Upper lobe of left lung (tissue), 4 donors: Measurements from ENCODE around the gene ZNF326.

Experiments used
- EP300 ChIP-seq, 4 donors: sonication (generic); formaldehyde crosslinking; IDR thresholded peaks; one replicate each; pipeline ENCODE4 v1.5.1; 2017; ENCODE audit warnings: antibody characterized with exemption in 4 of 4, control low read depth in 2 of 4
- POLR2A ChIP-seq, 4 donors: fragments of 450-650 bp; IDR thresholded peaks; one replicate each; pipeline ENCODE4 v1.5.1; 2016 to 2017; ENCODE audit warnings: antibody characterized with exemption in 4 of 4, mild to moderate bottlenecking in 2 of 4
- POLR2AphosphoS5 ChIP-seq, 2 donors: sonication (generic); formaldehyde crosslinking; IDR thresholded peaks; one replicate each; pipeline ENCODE4 v1.5.1; 2017; ENCODE audit warnings: antibody characterized with exemption in 2 of 2
- TF ChIP-seq, protein P1 (sequence below), 6 experiments: fragments of 450-650 bp in 4 of 6; fragments of 200-600 bp in 2 of 6; sonication (generic) in 2 of 6; IDR thresholded peaks; one replicate each; pipeline ENCODE4 v1.5.1; 2016 to 2019; ENCODE audit warnings: antibody characterized with exemption in 6 of 6

DNA sequence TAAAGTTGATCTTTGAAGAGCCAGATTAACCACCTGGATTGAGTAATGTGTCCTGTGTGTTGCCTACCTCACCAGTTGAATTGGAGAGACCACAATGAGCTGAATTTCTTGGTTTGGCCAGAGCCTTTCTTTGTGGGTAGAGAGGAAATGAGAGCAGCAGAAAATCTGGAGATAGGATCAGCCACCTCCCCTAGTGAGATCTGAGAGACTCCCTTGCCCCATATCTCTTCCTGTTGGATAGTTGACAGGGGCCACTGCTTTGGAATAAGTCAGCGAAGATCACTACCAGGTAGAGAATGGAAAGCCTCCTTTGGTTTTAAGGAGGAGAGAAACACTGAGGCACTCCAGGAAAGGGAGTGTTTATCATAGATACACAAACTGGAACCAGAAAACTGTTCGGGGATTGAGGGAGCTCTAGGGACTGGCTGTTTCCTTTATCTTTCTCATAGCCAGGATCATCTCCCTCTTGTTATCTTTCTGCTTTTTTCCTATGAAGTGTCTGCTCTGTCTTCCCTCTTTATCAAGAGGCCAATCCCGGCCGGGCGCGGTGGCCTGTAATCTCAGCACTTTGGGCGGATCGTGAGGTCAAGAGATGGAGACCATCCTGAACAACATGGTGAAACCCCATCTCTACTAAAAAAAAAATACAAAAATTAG lies 21.3 kb upstream of the ZNF326 start:
- TF ChIP-seq, protein P1, sequence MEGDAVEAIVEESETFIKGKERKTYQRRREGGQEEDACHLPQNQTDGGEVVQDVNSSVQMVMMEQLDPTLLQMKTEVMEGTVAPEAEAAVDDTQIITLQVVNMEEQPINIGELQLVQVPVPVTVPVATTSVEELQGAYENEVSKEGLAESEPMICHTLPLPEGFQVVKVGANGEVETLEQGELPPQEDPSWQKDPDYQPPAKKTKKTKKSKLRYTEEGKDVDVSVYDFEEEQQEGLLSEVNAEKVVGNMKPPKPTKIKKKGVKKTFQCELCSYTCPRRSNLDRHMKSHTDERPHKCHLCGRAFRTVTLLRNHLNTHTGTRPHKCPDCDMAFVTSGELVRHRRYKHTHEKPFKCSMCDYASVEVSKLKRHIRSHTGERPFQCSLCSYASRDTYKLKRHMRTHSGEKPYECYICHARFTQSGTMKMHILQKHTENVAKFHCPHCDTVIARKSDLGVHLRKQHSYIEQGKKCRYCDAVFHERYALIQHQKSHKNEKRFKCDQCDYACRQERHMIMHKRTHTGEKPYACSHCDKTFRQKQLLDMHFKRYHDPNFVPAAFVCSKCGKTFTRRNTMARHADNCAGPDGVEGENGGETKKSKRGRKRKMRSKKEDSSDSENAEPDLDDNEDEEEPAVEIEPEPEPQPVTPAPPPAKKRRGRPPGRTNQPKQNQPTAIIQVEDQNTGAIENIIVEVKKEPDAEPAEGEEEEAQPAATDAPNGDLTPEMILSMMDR (IDR thresholded peaks at IDR 0.05): no peak
- TF ChIP-seq POLR2AphosphoS5 (IDR thresholded peaks at IDR 0.05) (no peak), POLR2A (IDR thresholded peaks at IDR 0.05) (no peak), EP300 (IDR thresholded peaks at IDR 0.05) (no peak)
